GM19438 (cell line): ENCODE data around the gene HELT.
"Not testable (repeated sequence)": the region's sequence is repeated elsewhere in the genome, so short reads cannot be mapped to it uniquely, and the experiment has no call there.

Experiments
- ATAC-seq: cut with Tn5 transposase; IDR thresholded peaks from one replicate; pipeline ENCODE4 v1.9.1; 2021; ENCODE audit warnings: low read depth; ENCODE audit not compliant: unreplicated experiment

HELT gene

DNA sequence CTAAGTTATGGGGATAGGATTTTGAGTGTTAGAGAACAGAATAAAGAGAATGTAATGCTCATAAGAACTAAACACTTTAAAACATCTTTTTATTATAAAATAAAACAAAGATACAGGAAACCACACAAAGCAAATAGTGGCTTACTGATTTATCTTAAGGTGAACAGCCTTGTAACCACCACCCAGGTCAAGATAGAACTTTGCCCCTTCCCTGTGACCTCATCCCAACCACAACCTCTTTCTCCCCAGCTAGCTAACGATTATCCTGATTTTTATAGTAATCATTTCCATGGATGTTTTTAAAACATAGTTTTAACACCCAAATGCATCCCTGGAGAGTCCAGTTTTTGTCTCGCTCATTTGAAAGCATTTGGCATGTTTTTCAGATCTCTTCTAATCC lies 17.0 kb downstream of the HELT start:
- ATAC-seq: no peak

DNA sequence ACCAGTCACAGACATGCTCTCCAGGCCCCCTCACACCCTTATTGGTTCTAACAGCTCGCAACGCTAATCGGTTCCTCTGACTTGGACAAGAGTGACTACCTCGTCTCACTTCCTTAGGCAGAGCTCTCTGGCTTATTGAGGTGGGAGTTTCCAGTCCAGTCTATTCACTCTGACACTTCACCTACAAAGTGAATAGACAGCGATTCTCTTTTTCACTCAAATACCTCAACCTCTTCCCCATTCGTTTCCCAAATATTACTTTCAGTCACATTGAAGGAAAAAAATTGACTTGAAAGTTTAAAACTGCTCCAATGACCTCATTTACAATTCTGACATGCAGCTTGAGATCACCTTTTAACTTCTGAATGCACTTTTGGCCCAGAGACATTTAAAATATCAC lies 17.7 kb downstream of the HELT start:
- ATAC-seq: no peak

DNA sequence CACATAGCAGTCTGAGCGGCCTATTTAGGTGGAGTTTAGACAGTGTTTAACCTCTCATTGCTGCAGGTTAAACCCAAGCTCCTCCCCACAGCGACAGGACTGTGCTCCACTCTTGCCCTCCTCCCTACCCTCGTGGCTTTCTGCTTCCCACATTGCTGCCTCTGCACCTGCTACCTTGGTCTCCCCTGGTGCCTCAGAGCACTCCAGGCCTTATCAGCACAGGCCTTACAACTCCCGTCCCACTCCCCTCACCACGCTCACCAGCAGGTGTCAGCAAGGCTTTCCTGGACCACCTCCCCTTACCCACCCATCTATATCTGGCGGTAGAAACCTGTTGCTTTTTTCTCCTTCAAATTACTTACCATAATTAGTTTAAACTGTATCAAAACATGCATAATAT lies 18.6 kb downstream of the HELT start:
- ATAC-seq: no peak

DNA sequence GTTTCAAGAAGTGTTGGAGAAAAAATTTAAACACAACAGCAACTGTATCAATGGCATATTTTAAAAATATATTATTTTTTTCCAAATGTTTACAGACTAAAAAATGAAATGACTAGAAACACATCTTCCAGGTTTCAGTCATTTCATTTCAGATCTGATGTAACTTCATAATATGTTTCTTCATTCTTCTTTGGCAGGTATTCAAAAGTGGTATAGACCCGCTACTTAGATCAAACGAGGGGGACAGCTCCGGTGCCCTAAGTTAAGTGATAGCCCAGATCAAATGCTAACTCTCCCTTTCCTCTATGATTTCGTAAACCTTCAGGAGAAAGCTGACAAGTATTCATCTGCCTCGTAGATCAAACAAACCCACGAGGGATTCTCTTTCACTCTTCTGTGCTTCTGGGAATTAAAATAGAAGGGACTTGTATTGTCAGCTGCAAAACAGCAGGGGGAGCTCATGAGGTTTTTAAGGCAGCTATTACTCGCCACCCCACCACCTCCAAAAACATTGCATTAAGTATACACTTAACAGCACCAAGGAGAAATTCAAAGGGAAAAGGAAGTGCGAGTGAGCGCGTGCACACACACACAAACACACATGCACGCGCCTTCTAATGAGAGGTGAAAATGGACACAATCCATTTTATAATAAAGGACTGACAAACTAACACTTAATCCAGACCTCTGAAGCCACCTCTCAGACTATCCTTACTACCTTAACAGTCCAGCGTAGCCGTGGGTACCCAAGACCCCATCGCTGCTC lies 21.4 kb downstream of the HELT start:
- ATAC-seq: peak; percentile 86

DNA sequence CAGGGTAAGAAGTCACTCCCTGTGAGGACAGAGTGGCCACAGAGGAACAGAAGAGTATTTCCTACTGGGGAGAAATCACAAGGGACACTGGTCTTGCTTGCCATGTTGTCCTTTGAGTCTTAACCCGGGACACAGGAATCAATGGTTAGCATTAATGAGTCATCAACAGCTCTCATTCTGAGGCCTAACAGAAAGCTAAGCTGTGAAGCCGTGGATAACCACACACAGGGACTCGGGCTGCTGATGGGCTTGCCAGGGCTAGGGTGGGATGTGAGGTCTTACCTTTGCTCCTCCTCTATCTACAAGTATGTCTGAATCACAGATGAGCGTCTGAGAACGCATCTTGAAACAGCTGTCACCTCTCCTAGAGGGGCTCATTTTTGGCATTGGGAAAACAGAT lies 22.2 kb downstream of the HELT start:
- ATAC-seq: no peak

DNA sequence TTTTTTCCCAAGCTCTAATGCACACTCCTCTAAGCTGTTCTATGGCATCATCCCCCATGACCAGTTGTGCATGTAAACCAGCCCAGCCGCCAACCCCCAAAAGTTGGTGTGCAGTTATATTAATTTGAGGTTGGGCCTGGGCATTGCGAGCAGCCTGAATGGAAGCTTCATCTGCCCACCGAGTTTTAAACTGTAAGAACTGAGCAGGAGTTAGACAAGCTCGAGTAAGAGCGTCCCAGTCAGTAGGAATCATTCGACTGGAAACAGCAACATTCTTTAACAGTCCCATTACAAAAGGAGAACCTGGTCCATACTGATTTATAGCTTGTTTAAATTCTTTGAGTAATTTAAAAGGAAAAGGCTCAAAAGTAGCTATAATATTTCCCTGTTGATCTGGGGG lies 32.0 kb downstream of the HELT start:
- ATAC-seq: not testable (repeated sequence)

DNA sequence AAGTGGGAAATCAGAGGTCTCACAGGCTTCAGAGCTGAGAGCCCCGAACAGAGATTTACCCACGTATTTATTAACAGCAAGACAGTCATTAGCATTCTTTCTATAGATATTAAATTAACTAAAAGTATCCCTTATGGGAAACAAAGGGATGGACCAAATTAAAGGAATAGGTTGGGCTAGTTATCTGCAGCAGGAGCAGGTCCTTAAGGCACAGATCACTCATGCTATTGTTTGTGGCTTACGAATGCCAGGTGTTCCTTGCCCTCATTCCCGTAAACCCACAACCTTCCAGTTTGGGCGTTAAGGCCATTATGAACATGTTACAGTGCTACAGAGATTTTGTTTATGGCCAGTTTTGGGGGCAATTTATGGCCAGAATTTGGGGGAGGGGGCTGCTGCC lies 33.0 kb downstream of the HELT start:
- ATAC-seq: not testable (repeated sequence)

DNA sequence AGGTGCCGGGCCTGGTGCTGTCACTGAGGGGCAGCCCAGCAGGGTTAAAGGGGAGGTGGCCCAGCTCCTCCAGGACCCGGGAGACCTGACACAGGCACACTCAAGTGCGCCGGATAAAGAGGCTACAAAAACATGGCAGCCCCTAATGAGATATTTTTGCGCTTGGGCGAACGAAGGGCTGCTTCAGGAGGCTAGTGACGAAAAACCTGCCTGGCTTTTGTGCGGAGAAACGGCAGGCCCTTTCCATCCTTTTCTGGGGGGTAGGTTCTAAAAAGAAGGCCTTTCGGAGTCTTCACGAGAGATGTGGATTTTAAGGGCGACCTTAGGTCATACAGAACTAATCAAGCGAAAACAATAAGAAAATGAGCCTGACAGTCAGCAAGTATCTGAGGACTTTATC lies 35.5 kb downstream of the HELT start:
- ATAC-seq: no peak

DNA sequence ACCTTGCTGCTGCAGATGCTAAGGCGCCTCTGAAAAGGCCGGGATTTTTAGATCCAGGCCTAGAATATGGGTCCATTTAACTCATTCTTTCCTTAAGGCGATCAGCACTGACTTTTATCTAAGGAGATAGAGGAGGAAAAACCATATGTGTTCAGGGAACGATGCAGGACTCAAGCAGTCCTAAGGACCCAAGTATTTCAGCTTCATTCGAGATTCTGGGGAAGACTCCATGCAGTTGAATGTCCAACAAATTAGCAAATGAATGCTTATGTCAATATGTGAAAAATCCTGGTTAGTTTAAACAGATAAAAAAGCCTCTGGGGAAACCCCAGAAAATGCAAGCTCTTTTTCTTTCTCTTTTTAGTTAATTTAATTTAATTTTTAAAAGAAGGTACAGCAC lies 36.0 kb downstream of the HELT start:
- no peak for ATAC-seq

DNA sequence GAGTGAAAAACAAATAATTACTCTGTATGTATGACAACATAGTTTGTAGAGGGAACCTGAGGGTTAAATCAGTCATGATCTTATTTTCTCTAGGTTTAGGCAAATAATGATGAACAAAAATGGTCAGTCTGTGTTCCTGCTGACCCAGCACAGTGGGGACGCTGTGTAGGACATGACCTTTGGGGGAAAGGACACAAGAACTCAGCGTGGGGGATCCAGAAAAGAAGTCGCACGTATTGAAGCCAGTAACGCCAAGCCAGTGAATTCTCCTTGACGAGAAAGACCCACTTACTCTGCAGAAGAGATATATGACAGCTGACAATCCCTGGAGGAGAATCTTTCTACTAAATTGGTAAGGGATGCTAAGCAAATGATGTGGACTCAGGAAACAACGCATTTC lies 36.6 kb downstream of the HELT start:
- ATAC-seq: no peak

DNA sequence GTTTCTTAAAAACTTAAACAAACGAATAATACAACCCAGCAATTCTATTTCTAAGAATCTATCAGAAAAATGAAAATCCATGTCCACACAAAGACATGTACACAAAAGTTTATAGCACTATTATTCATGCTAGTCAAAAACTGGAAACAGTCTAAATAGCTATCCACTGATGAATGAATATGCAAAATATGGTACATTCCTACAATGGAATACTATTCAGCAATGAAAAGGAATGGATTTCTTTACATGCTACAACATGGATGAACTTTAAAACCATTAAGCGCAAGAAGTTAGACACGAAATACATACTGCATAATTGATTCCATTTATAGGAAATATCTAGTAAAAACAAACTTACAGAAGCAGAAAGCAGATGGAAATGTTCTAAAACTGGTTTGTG lies 43.3 kb downstream of the HELT start:
- ATAC-seq: no peak

DNA sequence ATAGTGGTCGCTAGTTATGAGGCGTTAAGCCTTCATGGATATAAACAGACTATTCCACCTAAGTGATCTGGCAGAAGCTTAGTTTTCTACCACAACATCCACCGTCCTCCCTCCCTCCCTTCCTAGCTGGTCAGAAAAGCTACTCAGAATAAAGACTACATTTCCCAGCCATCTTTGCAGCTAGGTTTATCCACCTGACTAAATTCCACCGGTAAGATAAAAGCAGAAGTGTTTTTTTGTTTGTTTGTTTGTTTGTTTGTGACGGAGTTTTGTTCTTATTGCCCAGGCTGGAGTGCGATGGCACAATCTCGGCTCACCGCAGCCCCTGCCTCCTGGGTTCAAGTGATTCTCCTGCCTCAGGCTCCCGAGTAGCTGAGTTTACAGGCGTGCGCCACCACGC lies 44.3 kb downstream of the HELT start:
- ATAC-seq: no peak

DNA sequence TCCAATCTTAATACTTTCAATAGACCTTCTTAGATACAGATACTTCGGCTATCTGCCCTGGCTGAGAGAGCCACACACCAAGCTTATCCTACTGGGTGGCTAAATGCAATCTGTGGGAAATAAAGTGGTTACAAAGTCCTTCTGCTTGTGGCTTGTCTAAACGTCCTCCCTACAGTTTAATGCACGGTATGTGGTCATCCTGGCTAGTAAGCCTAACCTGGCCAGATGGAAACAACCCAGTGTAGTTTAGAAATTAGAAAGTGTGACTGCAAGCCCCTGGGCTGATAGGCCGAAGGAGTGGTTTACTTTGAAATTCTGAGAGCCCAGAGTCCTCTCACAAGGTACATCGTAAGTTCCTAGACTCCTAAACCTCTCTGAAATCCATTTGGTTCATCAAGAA lies 47.9 kb downstream of the HELT start:
- no peak for ATAC-seq

DNA sequence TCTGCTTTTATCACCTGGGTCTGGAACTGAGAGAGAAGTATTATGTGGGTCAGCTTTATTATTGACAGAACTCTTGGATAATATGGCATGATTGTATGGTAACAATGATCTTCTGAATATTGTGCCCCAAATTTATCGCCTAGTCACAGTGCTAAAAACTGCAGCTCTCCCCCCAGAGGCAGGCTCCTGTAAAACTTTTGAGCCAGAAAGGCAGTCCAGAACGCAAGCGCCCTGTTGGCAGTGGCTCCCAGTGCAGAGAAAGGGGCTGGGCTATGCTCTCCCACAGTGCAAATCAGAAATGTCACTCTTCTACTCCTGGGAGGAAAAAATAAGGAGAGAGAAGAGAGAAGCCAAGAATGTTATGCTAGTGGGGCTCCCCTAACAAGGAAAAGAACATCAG lies 50.5 kb downstream of the HELT start:
- no peak for ATAC-seq
